ENCODE data around the gene OTUB1. TPM values are rescaled to one million over a fixed set of nuclear protein-coding genes. Genes with fewer than 3 reads are reported as not detected.

The OTUB1 gene
- total and polyA plus RNA-seq, 2 of the 13 experiments (the other 11 are each of a cell fraction or from before 2014, with no cell fraction given) = 58.8 to 130 TPM

GRCh38 chr11:63940786-63941185 lies 45.5 kb upstream of the OTUB1 start (continued):
- no peak for TF ChIP-seq ZBTB34 (CRISPR knock-in tag; IDR thresholded peaks at IDR 0.05)
- TF ChIP-seq NFE2L2 (IDR thresholded peaks at IDR 0.05; ENCODE audit: low read length) = no peak
- TF ChIP-seq ZNF329 (CRISPR knock-in tag; IDR thresholded peaks at IDR 0.05; ENCODE audit: low read depth) = no peak
- no peak for TF ChIP-seq ZNF337 (CRISPR knock-in tag; IDR thresholded peaks at IDR 0.05; ENCODE audit: borderline replicate concordance, low read depth)
- no peak for TF ChIP-seq ARID5B (CRISPR knock-in tag; IDR thresholded peaks at IDR 0.05)
- no peak for TF ChIP-seq ELK4 (CRISPR knock-in tag; IDR thresholded peaks at IDR 0.05; ENCODE audit: borderline replicate concordance)
- TF ChIP-seq TAF15 (IDR thresholded peaks at IDR 0.05; ENCODE audit: low read depth, low read length, poor library complexity, severe bottlenecking) = no peak
- no peak for TF ChIP-seq SNAPC2 (CRISPR knock-in tag; IDR thresholded peaks at IDR 0.05)
